ENCODE results near the gene EIF2A.

GRCh38 chr3:150582620-150583019 lies 36.0 kb downstream of the EIF2A start:
- no peak for TF ChIP-seq GABPA (IDR thresholded peaks at IDR 0.05; ENCODE audit: low read depth)
- TF ChIP-seq CTCF (IDR thresholded peaks at IDR 0.05), result no peak
- no peak for TF ChIP-seq ELF1 (IDR thresholded peaks at IDR 0.05)
- no peak for TF ChIP-seq TCF12 (IDR thresholded peaks at IDR 0.05)
- TF ChIP-seq POLR2AphosphoS5 (IDR thresholded peaks at IDR 0.05; ENCODE audit: low read depth, low read length), result no peak
- TF ChIP-seq, protein P1, sequence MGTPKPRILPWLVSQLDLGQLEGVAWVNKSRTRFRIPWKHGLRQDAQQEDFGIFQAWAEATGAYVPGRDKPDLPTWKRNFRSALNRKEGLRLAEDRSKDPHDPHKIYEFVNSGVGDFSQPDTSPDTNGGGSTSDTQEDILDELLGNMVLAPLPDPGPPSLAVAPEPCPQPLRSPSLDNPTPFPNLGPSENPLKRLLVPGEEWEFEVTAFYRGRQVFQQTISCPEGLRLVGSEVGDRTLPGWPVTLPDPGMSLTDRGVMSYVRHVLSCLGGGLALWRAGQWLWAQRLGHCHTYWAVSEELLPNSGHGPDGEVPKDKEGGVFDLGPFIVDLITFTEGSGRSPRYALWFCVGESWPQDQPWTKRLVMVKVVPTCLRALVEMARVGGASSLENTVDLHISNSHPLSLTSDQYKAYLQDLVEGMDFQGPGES (IDR thresholded peaks at IDR 0.05; ENCODE audit: low read depth, low read length), result no peak
- TF ChIP-seq USF1 (IDR thresholded peaks at IDR 0.05; ENCODE audit: borderline replicate concordance, low read depth), result no peak
- TF ChIP-seq EP300 (IDR thresholded peaks at IDR 0.05; ENCODE audit: borderline replicate concordance in 1 of 2, low read depth in 1 of 2, low read length in 1 of 2), result no peak
- no peak for TF ChIP-seq SMC3 (IDR thresholded peaks at IDR 0.05; ENCODE audit: low read depth, low read length)
- TF ChIP-seq GATA2 (CRISPR knock-in tag; IDR thresholded peaks at IDR 0.05), result no peak
- TF ChIP-seq YY1 (IDR thresholded peaks at IDR 0.05; ENCODE audit: low read depth), result no peak
- no peak for TF ChIP-seq RFX5 (IDR thresholded peaks at IDR 0.05; ENCODE audit: low read length)
- no peak for TF ChIP-seq MAX (IDR thresholded peaks at IDR 0.05; ENCODE audit: low read depth)
- TF ChIP-seq TEAD4 (IDR thresholded peaks at IDR 0.05; ENCODE audit: borderline replicate concordance, insufficient read depth), result no peak

Measured in SK-N-SH (cell line).